Spleen (tissue), 7 donors: ENCODE measurements around the gene DDI1.

Experiments
- POLR2A ChIP-seq, 3 donors: fragments of 450-650 bp; IDR thresholded peaks; one replicate each; pipeline ENCODE4 v1.5.1; 2017; ENCODE audit warnings: antibody characterized with exemption in 3 of 3, mild to moderate bottlenecking in 1 of 3
- POLR2AphosphoS5 ChIP-seq, 3 donors: sonication (generic); formaldehyde crosslinking; IDR thresholded peaks; one replicate each; pipeline ENCODE4 v1.5.1; 2017; ENCODE audit warnings: antibody characterized with exemption in 3 of 3
- TF ChIP-seq, protein P1 (sequence below), 11 experiments: fragments of 200-600 bp in 7 of 11; fragments of 450-650 bp in 4 of 11; sonication (generic) in 4 of 11; IDR thresholded peaks in 8 of 11; conservative IDR thresholded peaks in 3 of 11; 1 replicate in 7 of 11; 2 replicates in 4 of 11; pipeline versions ENCODE4 v1.4.0 to v1.8.0; 2016 to 2021; ENCODE audit warnings: antibody characterized with exemption in 11 of 11, inconsistent platforms in 4 of 11, mild to moderate bottlenecking in 1 of 11
- donor health status: DM: no; HTN: no; CAD: no; lungs with moderate emphysema.
- donor health status: DM: no; HTN: no; CAD: no.
- donor health status: DM: no; HTN: no; CAD: no.

DNA sequence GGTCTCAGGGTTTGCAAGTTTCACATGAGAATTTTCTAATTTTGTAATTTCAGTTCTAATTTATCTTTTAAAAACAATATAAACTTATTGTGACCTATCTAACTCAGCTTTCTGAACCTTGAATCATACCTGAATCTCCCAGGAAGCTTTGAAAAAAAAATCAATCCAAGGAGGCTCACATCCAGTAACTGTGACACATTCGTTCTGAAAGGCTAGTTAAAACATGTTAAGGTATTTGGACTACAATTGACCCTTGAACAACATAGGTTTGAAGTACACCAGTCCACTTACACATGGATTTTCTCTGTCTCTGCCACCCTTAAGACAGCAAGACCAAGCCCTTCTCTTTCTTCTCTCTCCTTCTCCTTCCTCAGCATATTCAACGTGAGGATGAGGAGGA, 40.0 kb downstream of the DDI1 start:
- TF ChIP-seq, protein P1, sequence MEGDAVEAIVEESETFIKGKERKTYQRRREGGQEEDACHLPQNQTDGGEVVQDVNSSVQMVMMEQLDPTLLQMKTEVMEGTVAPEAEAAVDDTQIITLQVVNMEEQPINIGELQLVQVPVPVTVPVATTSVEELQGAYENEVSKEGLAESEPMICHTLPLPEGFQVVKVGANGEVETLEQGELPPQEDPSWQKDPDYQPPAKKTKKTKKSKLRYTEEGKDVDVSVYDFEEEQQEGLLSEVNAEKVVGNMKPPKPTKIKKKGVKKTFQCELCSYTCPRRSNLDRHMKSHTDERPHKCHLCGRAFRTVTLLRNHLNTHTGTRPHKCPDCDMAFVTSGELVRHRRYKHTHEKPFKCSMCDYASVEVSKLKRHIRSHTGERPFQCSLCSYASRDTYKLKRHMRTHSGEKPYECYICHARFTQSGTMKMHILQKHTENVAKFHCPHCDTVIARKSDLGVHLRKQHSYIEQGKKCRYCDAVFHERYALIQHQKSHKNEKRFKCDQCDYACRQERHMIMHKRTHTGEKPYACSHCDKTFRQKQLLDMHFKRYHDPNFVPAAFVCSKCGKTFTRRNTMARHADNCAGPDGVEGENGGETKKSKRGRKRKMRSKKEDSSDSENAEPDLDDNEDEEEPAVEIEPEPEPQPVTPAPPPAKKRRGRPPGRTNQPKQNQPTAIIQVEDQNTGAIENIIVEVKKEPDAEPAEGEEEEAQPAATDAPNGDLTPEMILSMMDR (IDR thresholded peaks at IDR 0.05 in 8 of 11, conservative IDR thresholded peaks at IDR 0.05 in 3 of 11): no peak
- TF ChIP-seq POLR2A (IDR thresholded peaks at IDR 0.05): no peak
- no peak for TF ChIP-seq POLR2AphosphoS5 (IDR thresholded peaks at IDR 0.05)
